SU-DHL-6 (cell line): ENCODE results near the gene CSK.

Source experiments
- H2AFZ ChIP-seq: fragments of 200-600 bp; sonication (generic); 2 replicates; pipeline ENCODE4 v1.6.1; 2014; ENCODE audit warnings: low read depth, mild to moderate bottlenecking, moderate library complexity, mixed read lengths, antibody characterized with exemption, low read length; ENCODE audit not compliant: severe bottlenecking
- H3F3A ChIP-seq: fragments of 200-600 bp; shearing (Covaris generic); 2 replicates; pipeline ENCODE4 v1.6.0; 2016; ENCODE audit warnings: antibody characterized with exemption, mild to moderate bottlenecking; ENCODE audit not compliant: insufficient read depth
- H3K27ac ChIP-seq: fragments of 200-600 bp; sonication (generic); 2 replicates; pipeline ENCODE4 v1.5.1; 2016; ENCODE audit warnings: low read depth, mild to moderate bottlenecking, low read length, moderate library complexity, mixed read lengths
- H3K27me3 ChIP-seq: fragments of 200-600 bp; sonication (generic), shearing (Covaris generic); 2 replicates; pipeline ENCODE4 v1.6.0; 2014; ENCODE audit warnings: mild to moderate bottlenecking, low read length
- H3K36me3 ChIP-seq: fragments of 200-600 bp; sonication (generic); 2 replicates; pipeline ENCODE4 v1.6.1; 2014; ENCODE audit warnings: mild to moderate bottlenecking, low read length, mixed read lengths
- H3K4me2 ChIP-seq: fragments of 300-600, 200-600 bp; shearing (Covaris generic), sonication (generic); 2 replicates; pipeline ENCODE4 v1.6.0; 2014; ENCODE audit warnings: low read length, low read depth, mild to moderate bottlenecking; ENCODE audit not compliant: poor library complexity, severe bottlenecking
- H3K4me3 ChIP-seq: fragments of 200-600 bp; sonication (generic); 2 replicates; pipeline ENCODE4 v1.5.1; 2014; ENCODE audit warnings: antibody characterized with exemption, low read length, mild to moderate bottlenecking, mixed read lengths; ENCODE audit not compliant: insufficient read depth, poor library complexity, severe bottlenecking
- H3K79me2 ChIP-seq: fragments of 200-600 bp; sonication (generic); 2 replicates; pipeline ENCODE4 v1.6.1; 2014; ENCODE audit warnings: mild to moderate bottlenecking, low read length, moderate library complexity; ENCODE audit not compliant: insufficient read depth
- H3K9ac ChIP-seq: fragments of 200-600 bp; sonication (generic); 2 replicates; pipeline ENCODE4 v1.7.0; 2014; ENCODE audit warnings: mild to moderate bottlenecking, low read length
- H3K9me2 ChIP-seq: fragments of 200-600 bp; sonication (generic); replicated peaks from 2 replicates; pipeline ENCODE4 v1.6.1; 2014; ENCODE audit warnings: low read length; ENCODE audit not compliant: insufficient read depth
- H3K9me3 ChIP-seq: fragments of 200-600 bp; sonication (generic); 2 replicates; pipeline ENCODE4 v1.6.1; 2014; ENCODE audit warnings: low read length, mixed read lengths; ENCODE audit not compliant: insufficient read depth
- H4K20me1 ChIP-seq: fragments of 200-600 bp; sonication (generic); 2 replicates; pipeline ENCODE4 v1.6.1; 2014; ENCODE audit warnings: low read depth, mild to moderate bottlenecking, antibody characterized with exemption, low read length, moderate library complexity, mixed read lengths
- CTCF ChIP-seq: fragments of 200-600 bp; sonication (generic); IDR thresholded peaks from one replicate; pipeline ENCODE4 v1.5.1; 2017; ENCODE audit warnings: antibody characterized with exemption, mild to moderate bottlenecking, low read length, moderate library complexity; ENCODE audit not compliant: insufficient read depth, poor library complexity, severe bottlenecking
- EZH2phosphoT487 ChIP-seq: fragments of 200-600 bp; sonication (generic), shearing (Covaris generic); conservative IDR thresholded peaks from 2 replicates; pipeline ENCODE4 v1.6.1; 2018; ENCODE audit warnings: mild to moderate bottlenecking, antibody characterized with exemption, low read length, moderate library complexity, mixed read lengths

The CSK gene

GRCh38 chr15:74838137-74838516 lies 56.2 kb downstream of the CSK start:
- no peak overlapping the region for H3K4me3 ChIP-seq
- no peaks in the 10 kb centered on the region for H3K9me3 ChIP-seq
- H3K79me2 ChIP-seq, result no peaks in the 10 kb centered on the region
- no peak overlapping the region for H3K4me2 ChIP-seq
- H3F3A ChIP-seq, result no peaks in the 10 kb centered on the region
- TF ChIP-seq CTCF (no peak), EZH2phosphoT487 (no peak)
- H3K9ac ChIP-seq, result no peak overlapping the region
- no peaks in the 10 kb centered on the region for H3K27me3 ChIP-seq
- H2AFZ ChIP-seq, result no peak overlapping the region
- no peaks in the 10 kb centered on the region for H3K9me2 ChIP-seq
- no peak overlapping the region for H3K27ac ChIP-seq
- H4K20me1 ChIP-seq, result no peaks in the 10 kb centered on the region
- H3K36me3 ChIP-seq, result no peaks in the 10 kb centered on the region

- Histone ChIP-seq H3K9me3 (no peaks in the 10 kb centered on the region), H3K9me2 (no peaks in the 10 kb centered on the region), H4K20me1 (no peaks in the 10 kb centered on the region), H3K4me3 (no peak overlapping the region), H3K27ac (no peak overlapping the region), H3K27me3 (no peaks in the 10 kb centered on the region), H3K9ac (no peak overlapping the region), H3K4me2 (no peak overlapping the region), H3F3A (peaks cover 6% of the 10 kb centered on the region; the same call in 1 of the 2 replicates), H3K79me2 (no peaks in the 10 kb centered on the region), H2AFZ (no peak overlapping the region), H3K36me3 (no peaks in the 10 kb centered on the region)
- TF ChIP-seq EZH2phosphoT487 (no peak), CTCF (no peak)
Observed at GRCh38 chr15:74838746-74839525, 57.1 kb downstream of the CSK start.

DNA sequence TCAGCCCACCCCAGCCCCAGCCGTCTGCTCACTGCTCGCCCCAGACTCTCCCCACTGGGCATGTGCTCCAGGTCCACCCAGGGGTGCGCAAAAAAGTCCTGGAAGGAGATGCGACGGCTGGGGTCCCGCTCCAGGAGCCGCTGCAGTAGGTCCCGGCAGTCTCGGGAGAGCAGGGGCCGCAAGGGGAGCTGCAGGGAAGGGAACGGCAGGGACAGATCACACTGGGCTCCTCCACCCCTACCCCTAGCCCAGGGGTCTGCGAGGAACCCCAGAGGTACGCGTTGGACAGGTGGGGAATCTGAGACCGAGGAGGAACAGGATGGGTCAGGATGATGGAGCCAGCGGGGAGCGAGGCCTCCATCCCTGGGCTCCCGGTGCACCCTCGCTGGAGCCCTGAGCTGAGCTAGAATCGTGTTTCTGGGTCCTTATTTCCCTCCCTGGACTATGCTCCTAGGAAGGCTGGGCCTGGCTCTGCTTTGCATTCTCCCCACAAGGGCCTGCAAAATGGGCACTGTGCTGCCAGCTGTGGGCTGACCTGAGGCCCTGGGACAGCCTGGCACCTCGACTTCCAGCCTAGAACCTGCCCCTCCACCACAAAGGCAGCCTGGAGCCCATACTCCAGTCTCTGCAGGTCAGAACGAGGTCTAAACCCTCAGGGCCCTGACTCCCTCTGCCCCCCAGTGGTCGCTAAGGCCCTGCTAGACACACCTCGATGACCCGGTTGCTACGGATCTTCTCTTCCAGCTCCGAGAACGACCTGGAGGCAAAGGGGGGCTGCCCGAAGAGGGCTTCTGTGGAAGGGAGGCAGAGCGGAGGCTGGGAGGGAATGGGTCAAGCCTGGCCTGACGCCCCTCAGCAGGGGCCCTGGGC lies 57.9 kb downstream of the CSK start:
- H4K20me1 ChIP-seq, result no peaks in the 10 kb centered on the region
- H3K9ac ChIP-seq, result no peak overlapping the region
- peaks cover 11% of the 10 kb centered on the region; the same call in 1 of the 2 replicates for H3F3A ChIP-seq
- H3K27me3 ChIP-seq, result no peaks in the 10 kb centered on the region
- H3K79me2 ChIP-seq, result no peaks in the 10 kb centered on the region
- H3K9me2 ChIP-seq, result no peaks in the 10 kb centered on the region
- H3K4me2 ChIP-seq, result no peak overlapping the region
- H2AFZ ChIP-seq, result no peak overlapping the region
- no peak overlapping the region for H3K27ac ChIP-seq
- no peaks in the 10 kb centered on the region for H3K36me3 ChIP-seq
- TF ChIP-seq CTCF (no peak), EZH2phosphoT487 (no peak)
- H3K4me3 ChIP-seq, result no peak overlapping the region
- H3K9me3 ChIP-seq, result no peaks in the 10 kb centered on the region
